K562 (cell line): ENCODE data around the gene GPC3. TPM values are rescaled to one million over a fixed set of nuclear protein-coding genes. Genes with fewer than 3 reads are reported as not detected.

ENCODE experiments used
- ATAC-seq: fragments of 200-7000 bp; cut with Tn5 transposase; 3 replicates; pipeline ENCODE4 v1.9.1; 2020; ENCODE audit warnings: moderate library complexity
- BruUV-seq: library from RNA; stranded (reverse); fragments of 400-500 nt; replicated peaks from 2 replicates; lab custom pipeline; 2021; lab: Mats Ljungman, UMichigan
- CTCF ChIA-PET: fragments of 300-600 bp; formaldehyde crosslinking; extraction: SDS; loops from one replicate; lab custom pipeline; 2021; ENCODE audit warnings: low intra/inter-chr PET ratio; lab: Yijun Ruan, JAX
- POLR2A ChIA-PET: fragments of 300-600, 350-650 bp; sonication (Branson Sonifier 250); formaldehyde crosslinking; extraction: SDS; loops from one replicate; lab custom pipeline; 2021; ENCODE audit warnings: antibody characterized with exemption, inconsistent platforms; lab: Yijun Ruan, JAX
- DNase-seq, 4 experiments: peaks; one replicate each; pipeline versions ENCODE4 v3.0.0 to v3.0.0-alpha.2; 2011 to 2018; ENCODE audit warnings: low spot score in 3 of 4, mixed read lengths in 3 of 4; ENCODE audit errors: extremely low read depth in 1 of 4
- FAIRE-seq: peaks from 2 replicates; lab custom pipeline; 2011; peaks lifted over from hg19 to GRCh38; lab: Jason Lieb, UNC
- H2AFZ ChIP-seq: 2 replicates; pipeline ENCODE4 v1.6.0; 2011; ENCODE audit warnings: low read depth, low read length, control low read depth, inconsistent platforms
- H3K27ac ChIP-seq: fragments of 200-600 bp; 3 replicates; pipeline ENCODE4 v1.8.0; 2011; ENCODE audit warnings: low read depth, mild to moderate bottlenecking, control low read depth, inconsistent platforms, low read length, moderate library complexity, mixed read lengths; ENCODE audit errors: extremely low read depth
- H3K27me3 ChIP-seq, 2 experiments: fragments of 300-600 bp in 1 of 2; 2 replicates in 1 of 2; 3 replicates in 1 of 2; pipeline versions ENCODE4 v1.6.0 to v1.8.0; 2011; ENCODE audit warnings: inconsistent platforms in 2 of 2, low read length in 2 of 2, mild to moderate bottlenecking in 1 of 2, mixed read lengths in 1 of 2, moderate library complexity in 1 of 2; ENCODE audit not compliant: control insufficient read depth in 2 of 2, insufficient read depth in 2 of 2
- H3K36me3 ChIP-seq: fragments of 300-600 bp; 3 replicates; pipeline ENCODE4 v1.8.0; 2011; ENCODE audit warnings: mild to moderate bottlenecking, low read length, inconsistent platforms; ENCODE audit not compliant: control insufficient read depth, insufficient read depth
- H3K4me1 ChIP-seq, 2 experiments: fragments of 200-600 bp in 1 of 2; replicated peaks in 1 of 2; 2 replicates in 1 of 2; 3 replicates in 1 of 2; pipeline versions ENCODE4 v1.5.1 to v1.8.0; 2011; ENCODE audit warnings: inconsistent platforms in 2 of 2, low read length in 2 of 2, mild to moderate bottlenecking in 1 of 2, mixed read lengths in 1 of 2, moderate library complexity in 1 of 2; ENCODE audit not compliant: control insufficient read depth in 2 of 2, insufficient read depth in 2 of 2
- H3K4me2 ChIP-seq: 2 replicates; pipeline ENCODE4 v1.6.1; 2011; ENCODE audit warnings: low read length, control low read depth, inconsistent platforms, mixed read lengths; ENCODE audit not compliant: insufficient read depth
- H3K4me3 ChIP-seq: fragments of 200-600 bp; sonication (generic), shearing (Covaris generic); 2 replicates; pipeline ENCODE4 v1.5.1; 2016; ENCODE audit warnings: control low read depth, inconsistent platforms
- H3K79me2 ChIP-seq: fragments of 200-600 bp; 3 replicates; pipeline ENCODE4 v1.8.0; 2011; ENCODE audit warnings: low read length, inconsistent platforms; ENCODE audit not compliant: control insufficient read depth, insufficient read depth
- H3K9ac ChIP-seq, 2 experiments: 2 replicates each; pipeline versions ENCODE4 v1.6.0 to v1.6.1; 2011; ENCODE audit warnings: low read depth in 2 of 2, low read length in 2 of 2, control low read depth in 1 of 2, inconsistent platforms in 1 of 2, mild to moderate bottlenecking in 1 of 2, mixed read lengths in 1 of 2; ENCODE audit not compliant: insufficient read depth in 1 of 2
- H3K9me1 ChIP-seq: one replicate; pipeline ENCODE4 v1.6.0; 2011; ENCODE audit warnings: inconsistent platforms, mild to moderate bottlenecking, low read length, moderate library complexity; ENCODE audit not compliant: control insufficient read depth, insufficient read depth
- H3K9me3 ChIP-seq: replicated peaks from 2 replicates; pipeline ENCODE4 v1.5.1; 2011; ENCODE audit warnings: low read depth, low read length, inconsistent platforms; ENCODE audit not compliant: control insufficient read depth, insufficient read depth
- H4K20me1 ChIP-seq: replicated peaks from 2 replicates; pipeline ENCODE4 v1.6.1; 2011; ENCODE audit warnings: low read length, inconsistent platforms, mixed read lengths; ENCODE audit not compliant: control insufficient read depth, insufficient read depth
- CBX5 ChIP-seq: IDR thresholded peaks from 2 replicates; pipeline ENCODE4 v1.6.1; 2014; ENCODE audit warnings: low read depth, borderline replicate concordance
- ESRRB ChIP-seq: fragments of 250-450 bp; sonication (Bioruptor Pico); IDR thresholded peaks from 2 replicates; pipeline ENCODE4 v1.5.0; 2020; ENCODE audit warnings: mild to moderate bottlenecking, moderate library complexity, borderline replicate concordance
- FOS ChIP-seq: IDR thresholded peaks from 3 replicates; pipeline ENCODE4 v1.6.1; 2011; ENCODE audit not compliant: insufficient read length; ENCODE audit errors: extremely low read depth
- PHB ChIP-seq: fragments of 250-450 bp; sonication (Bioruptor Pico); IDR thresholded peaks from 2 replicates; pipeline ENCODE4 v1.5.0; 2021
- PRMT5 ChIP-seq: sonication (generic); formaldehyde crosslinking; IDR thresholded peaks from 2 replicates; pipeline ENCODE4 v1.5.0; 2020; ENCODE audit warnings: missing genetic modification reagents
- TFAM ChIP-seq: fragments of 250-450 bp; sonication (Bioruptor Pico); conservative IDR thresholded peaks from 2 replicates; pipeline ENCODE4 v1.5.0; 2021; ENCODE audit warnings: mild to moderate bottlenecking, moderate library complexity
- TRIM28 ChIP-seq: fragments of 450-650 bp; IDR thresholded peaks from 2 replicates; pipeline ENCODE4 v1.6.1; 2017
- WGBS: fragments of 100-300 bp; shearing (Covaris generic); methylation state at CpG from one replicate; pipeline ENCODE4 v1.1.6; 2016; ENCODE audit warnings: low coverage, mixed read lengths; ENCODE audit not compliant: insufficient coverage; ENCODE audit errors: missing lambda C conversion rate; 5-methylcytosine and 5-hydroxymethylcytosine counted together
- in situ Hi-C: fragments of 300-500 bp; cut with MboI; formaldehyde crosslinking; loops from 4 replicates; pipeline ENCODE4 v1.15.0; 2018; ENCODE audit warnings: inconsistent platforms, mixed read lengths
- intact Hi-C: fragments of 100-400 bp; cut with micrococcal nuclease; formaldehyde crosslinking; loops from 2 replicates; pipeline ENCODE4 v1.14.2; 2022
- polyA plus RNA-seq, 8 experiments: library from polyadenylated mRNA; depleted of rRNA in 4 of 8; stranded (reverse) in 5 of 8; unstranded in 3 of 8; fragments of >200 nt; fragmentation: Nextera tagmentation in 2 of 8; fragmentation: Illumina TruSeq in 1 of 8; extraction: Ambion mirVana in 2 of 8; extraction: Trizol in 1 of 8; gene quantifications; 2 replicates each; pipeline versions ENCODE4 v1.2.1 to v1.2.3, GENCODE V29; 2011 to 2014; ENCODE audit warnings: inconsistent platforms in 1 of 8, missing spikeins in 1 of 8
- total RNA-seq, 7 experiments: library from RNA; depleted of rRNA in 6 of 7; stranded (reverse); fragments of >200 nt in 6 of 7; fragmentation: Illumina TruSeq in 2 of 7; extraction: Trizol in 2 of 7; gene quantifications; 2 replicates each; pipeline versions ENCODE4 v1.2.1 to v1.2.3, GENCODE V29; 2011 to 2021; ENCODE audit warnings: low replicate concordance in 1 of 7

Gene GPC3
- total and polyA plus RNA-seq, 9 of the 15 experiments (the other 6 are each of a cell fraction or from before 2014, with no cell fraction given): 0.42 TPM; not detected in 8

DNA sequence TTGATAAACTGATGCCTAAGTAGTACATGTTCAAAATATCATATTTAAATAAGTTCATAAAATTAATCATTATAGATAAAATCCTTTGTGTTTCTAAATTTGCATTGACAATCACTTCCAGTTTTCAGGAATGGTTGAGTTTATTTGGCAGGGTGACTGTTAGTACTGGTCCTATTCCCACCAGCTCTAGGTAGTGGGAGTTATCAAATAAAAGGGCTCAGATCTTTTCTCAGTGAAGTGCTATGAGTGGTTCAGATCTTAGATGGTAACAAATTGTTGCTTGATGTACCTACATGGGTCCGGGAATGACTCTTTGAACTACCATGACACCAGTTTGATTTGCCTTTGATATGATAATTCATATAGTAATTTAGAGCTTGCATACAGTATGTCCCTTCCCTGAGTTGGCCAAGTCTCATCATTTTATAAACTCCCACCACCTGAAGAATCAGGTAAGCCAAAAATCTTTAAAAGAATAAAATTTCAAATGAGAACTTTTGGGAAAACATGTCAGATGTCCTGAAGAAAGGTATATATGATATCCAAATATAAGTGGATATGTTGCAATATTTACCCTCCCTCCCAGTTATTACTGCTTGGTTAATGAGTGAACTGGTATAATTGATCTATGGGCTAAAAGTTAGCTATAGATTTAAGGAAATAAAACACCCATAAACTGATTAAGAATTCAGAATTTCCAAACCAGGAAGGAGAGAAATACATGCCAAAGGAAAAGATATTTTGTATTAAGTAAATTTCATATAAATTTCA lies 28.6 kb downstream of the GPC3 start:
- intact Hi-C loops (no loop called here), in situ Hi-C loops (no loop called here)
- Histone ChIP-seq H3K4me3 (no peak overlapping the region), H2AFZ (no peak overlapping the region), H3K36me3 (no peaks in the 10 kb centered on the region), H3K9me1 (no peaks in the 10 kb centered on the region), H3K27ac (no peak overlapping the region), H3K9me3 (no peaks in the 10 kb centered on the region), H3K4me1 (no peaks in the 10 kb centered on the region), H3K4me2 (no peak overlapping the region), H4K20me1 (no peaks in the 10 kb centered on the region), H3K27me3 (no peaks in the 10 kb centered on the region), H3K9ac (no peak overlapping the region), H3K79me2 (no peaks in the 10 kb centered on the region)
- FAIRE-seq: no peak
- TF ChIP-seq PHB (CRISPR knock-in tag) (no peak), TFAM (CRISPR knock-in tag) (no peak), ESRRB (CRISPR knock-in tag) (no peak), TRIM28 (no peak), CBX5 (no peak), PRMT5 (no peak), FOS (no peak)
- ChIA-PET POLR2A (interaction anchor here (0.6 kb wide), 1 partner anchor 845 kb away, joined by 3 read pairs; no protein-coding TSS in a partner anchor), CTCF (no interaction called here)
- no peak for DNase-seq
- WGBS: 0% methylated on average over 1 of the region's 1 CpG
- no TSS peak for BruUV-seq
- ATAC-seq: no peak
